ENCODE results near the gene TOLLIP.

DNA sequence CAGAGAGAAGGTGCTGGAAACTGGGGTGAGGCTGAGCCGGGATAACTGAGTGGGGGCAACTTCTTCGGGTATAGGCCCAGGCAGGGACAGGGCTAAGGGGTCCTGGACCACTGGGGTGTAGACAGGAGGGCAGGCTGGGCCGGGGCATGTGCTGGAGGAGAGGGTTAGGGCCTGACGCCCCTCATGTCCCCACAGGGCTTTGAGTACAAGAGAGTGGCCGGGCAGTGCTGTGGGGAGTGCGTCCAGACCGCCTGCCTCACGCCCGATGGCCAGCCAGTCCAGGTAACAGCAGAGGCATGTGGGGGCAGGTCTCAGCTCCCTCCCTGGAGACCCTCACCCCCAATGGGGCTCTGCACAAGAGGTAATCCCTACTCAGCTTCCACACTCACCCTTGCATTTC lies 49.9 kb downstream of the TOLLIP start:
- TF ChIP-seq, protein P1, sequence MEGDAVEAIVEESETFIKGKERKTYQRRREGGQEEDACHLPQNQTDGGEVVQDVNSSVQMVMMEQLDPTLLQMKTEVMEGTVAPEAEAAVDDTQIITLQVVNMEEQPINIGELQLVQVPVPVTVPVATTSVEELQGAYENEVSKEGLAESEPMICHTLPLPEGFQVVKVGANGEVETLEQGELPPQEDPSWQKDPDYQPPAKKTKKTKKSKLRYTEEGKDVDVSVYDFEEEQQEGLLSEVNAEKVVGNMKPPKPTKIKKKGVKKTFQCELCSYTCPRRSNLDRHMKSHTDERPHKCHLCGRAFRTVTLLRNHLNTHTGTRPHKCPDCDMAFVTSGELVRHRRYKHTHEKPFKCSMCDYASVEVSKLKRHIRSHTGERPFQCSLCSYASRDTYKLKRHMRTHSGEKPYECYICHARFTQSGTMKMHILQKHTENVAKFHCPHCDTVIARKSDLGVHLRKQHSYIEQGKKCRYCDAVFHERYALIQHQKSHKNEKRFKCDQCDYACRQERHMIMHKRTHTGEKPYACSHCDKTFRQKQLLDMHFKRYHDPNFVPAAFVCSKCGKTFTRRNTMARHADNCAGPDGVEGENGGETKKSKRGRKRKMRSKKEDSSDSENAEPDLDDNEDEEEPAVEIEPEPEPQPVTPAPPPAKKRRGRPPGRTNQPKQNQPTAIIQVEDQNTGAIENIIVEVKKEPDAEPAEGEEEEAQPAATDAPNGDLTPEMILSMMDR (IDR thresholded peaks at IDR 0.05), result no peak
- no peak for TF ChIP-seq POLR2A (IDR thresholded peaks at IDR 0.05)

All from tibial nerve (tissue), 3 donors.